ENCODE measurements around the gene GRM6.

Gene GRM6

DNA sequence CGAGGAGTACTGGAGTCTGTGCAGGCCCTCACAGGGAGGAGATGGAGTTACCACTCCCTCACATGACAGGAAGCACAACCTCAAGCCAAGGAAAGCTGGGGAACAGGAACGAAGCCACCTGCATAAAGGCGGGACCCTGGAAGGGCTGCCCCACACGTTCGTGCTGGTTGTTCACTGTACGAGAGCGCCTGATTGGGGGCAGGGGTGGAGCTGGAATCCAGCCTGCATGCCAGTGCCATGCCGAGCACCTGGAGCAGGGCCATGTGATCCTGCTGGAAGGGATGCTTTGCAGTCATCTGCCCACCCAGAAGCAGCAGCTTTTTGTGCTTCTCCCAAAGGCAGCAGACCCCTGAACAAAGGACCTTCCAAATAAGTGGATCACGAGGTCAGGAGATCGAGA lies 11.4 kb downstream of the GRM6 start:
- no peak for DNase-seq

DNA sequence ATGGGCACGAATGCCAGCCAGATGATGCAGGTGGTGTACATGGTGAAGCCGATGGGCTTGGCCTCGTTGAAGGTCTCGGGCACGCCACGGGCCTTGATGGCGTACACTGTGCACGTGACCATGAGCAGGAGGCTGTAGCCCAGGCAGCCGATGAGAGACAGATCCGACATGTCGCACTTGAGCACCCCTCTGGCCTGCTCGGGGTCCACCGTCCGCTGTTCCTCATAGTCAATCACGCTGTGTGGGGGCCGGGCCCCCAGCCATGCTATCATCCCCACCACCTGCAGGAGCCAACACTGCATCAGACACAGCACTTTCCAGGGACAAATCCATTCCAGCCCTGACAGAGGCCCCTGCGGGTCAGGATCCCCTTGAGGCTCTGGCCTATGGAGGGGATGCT lies 12.2 kb downstream of the GRM6 start:
- no peak for DNase-seq

DNA sequence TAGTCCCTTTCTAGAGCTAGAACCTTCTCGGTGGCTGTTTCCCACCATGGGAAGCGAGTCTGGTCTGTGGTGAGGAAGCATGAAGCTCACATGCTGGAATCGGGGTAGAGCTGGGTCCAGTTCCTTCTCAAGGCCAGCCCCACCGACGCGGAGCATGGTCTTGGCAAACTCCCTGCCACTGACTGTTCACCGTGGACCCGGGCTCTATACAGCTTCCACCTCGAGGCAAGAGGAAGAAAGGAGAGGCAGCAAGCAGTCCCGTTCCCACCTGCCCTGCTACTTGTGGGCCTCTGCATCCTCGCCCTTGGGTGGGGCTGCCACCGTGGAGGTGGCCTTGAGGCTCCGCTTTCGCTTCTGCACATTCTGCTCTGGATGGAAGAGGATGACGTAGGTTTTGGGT lies 13.7 kb downstream of the GRM6 start:
- DNase-seq, result no peak

DNA sequence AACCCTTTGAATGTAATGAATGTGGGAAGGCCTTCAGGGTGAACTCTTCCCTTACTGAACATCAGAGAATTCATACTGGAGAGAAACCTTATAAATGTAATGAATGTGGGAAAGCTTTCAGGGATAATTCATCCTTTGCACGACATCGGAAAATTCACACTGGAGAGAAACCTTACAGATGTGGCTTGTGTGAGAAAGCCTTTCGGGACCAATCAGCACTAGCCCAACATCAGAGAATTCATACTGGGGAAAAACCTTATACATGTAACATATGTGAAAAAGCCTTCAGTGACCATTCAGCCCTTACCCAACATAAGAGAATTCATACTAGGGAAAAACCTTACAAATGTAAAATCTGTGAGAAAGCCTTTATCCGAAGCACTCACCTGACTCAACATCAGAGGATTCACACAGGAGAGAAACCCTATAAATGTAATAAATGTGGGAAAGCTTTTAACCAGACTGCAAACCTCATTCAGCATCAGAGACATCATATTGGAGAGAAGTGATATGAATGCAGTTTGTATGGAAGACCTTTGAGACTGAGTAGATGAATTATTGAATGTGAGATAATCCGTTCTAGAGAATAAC lies 29.6 kb downstream of the GRM6 start:
- DNase-seq, result no peak

DNA sequence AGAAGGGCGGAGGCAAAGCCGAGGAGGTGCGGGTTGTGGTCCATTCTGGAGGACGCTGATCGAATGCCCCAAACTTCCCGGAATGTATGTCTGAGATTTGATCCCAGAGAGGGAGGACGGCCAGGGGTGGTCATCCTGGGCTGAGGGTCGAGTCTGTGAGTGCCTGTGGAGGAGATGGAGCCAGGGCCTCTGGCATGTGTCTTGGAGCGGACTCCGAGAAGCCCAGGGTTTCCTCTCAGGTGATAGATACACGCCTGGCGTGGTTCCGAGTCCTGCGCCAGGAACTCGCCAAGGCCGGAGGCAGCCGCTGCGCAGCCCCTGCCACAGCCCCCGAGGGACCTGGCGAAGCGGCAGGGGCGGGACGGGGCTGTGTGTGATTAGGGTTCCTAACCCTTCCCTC lies 53.8 kb downstream of the GRM6 start:
- no peak for DNase-seq

DNA sequence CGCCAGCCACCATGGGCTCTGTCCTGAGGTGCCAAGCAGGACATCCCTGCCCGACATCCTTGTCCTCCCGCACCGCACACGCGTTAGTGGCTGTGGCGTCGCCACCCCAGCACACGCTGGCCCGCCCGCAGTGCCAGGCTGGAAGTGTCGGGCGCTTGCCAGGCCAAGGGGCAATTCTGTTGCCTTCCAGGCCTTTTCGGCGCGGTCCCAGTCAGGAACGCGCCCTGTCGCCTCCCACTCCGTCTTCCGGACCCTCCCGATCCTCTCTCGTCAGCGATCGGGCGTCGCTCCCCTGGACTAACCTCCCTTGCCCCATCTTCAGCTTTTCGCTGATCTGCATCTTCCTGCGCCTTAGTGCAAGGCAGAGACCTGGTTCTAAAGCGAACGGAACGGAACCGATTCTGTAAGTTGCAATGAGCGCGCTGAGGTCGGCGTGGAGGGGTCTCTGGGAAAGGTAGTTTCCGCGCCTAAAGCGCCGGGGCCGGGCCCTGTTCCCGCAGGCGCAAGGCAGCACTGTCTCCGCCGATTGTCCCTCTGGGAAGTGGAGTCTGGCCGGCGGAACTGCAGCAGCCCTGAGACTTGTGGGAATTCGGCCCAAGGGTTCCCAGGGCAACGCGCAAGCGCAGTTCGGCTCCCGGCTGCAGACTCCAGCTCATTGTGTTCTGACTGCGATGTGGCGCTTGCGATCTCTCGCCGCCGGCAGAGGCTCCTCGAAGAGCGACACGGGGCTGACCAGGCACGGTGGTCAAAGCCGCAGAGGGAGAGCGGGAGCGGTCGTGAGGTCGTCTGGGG lies 54.4 kb downstream of the GRM6 start, which contains the start of gene ZNF454:
ZNF454 (plus strand) TSS at position 630 of the 792 bp plus-strand sequence. CDS start 1,594 bp downstream, outside the sequence.
- DNase-seq, result no peak

DNA sequence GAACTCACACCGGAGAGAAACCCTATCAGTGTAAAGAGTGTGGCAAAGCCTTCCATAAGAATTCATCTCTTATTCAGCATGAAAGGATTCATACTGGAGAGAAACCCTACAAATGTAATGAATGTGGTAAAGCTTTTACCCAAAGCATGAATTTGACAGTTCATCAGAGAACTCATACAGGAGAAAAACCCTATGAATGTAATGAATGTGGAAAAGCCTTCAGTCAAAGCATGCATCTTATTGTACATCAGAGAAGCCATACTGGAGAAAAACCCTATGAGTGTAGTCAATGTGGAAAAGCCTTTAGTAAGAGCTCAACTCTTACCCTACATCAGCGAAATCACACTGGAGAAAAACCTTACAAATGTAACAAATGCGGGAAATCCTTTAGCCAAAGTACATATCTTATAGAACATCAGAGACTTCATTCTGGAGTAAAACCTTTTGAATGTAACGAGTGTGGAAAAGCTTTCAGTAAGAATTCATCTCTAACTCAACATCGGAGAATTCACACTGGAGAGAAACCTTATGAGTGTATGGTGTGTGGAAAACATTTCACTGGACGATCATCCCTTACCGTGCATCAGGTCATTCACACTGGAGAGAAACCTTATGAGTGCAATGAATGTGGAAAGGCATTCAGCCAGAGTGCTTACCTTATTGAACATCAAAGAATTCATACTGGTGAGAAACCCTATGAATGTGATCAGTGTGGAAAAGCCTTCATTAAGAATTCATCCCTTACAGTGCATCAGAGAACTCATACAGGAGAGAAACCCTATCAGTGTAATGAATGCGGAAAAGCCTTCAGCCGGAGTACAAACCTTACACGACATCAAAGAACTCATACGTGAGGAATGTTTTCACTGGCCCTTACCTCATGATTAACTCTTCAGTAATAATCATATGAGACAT lies 63.0 kb downstream of the GRM6 start:
- DNase-seq, result no peak
